Spleen (tissue), 11 donors: ENCODE measurements around the gene OR5H14. TPM values are rescaled to one million over a fixed set of nuclear protein-coding genes. Genes with fewer than 3 reads are reported as not detected.
"Not testable (repeated sequence)": the region's sequence is repeated elsewhere in the genome, so short reads cannot be mapped to it uniquely, and the experiment has no call there.

ENCODE experiments used
- DNase-seq: peaks from one replicate; pipeline ENCODE4 v3.0.0-alpha.2; 2020
- H3K27ac ChIP-seq, 8 donors: fragments of 200-600 bp; sonication (generic) in 7 of 8; 1 replicate in 4 of 8; 2 replicates in 4 of 8; pipeline versions ENCODE4 v1.5.0 to v1.8.0; 2016 to 2021; ENCODE audit warnings: inconsistent platforms in 4 of 8, mild to moderate bottlenecking in 4 of 8, moderate library complexity in 1 of 8
- H3K27me3 ChIP-seq, 7 donors: fragments of 200-600 bp; sonication (generic) in 6 of 7; replicated peaks in 1 of 7; 1 replicate in 4 of 7; 2 replicates in 3 of 7; pipeline versions ENCODE4 v1.5.0 to v1.8.0; 2016 to 2021; ENCODE audit warnings: inconsistent platforms in 3 of 7, mild to moderate bottlenecking in 1 of 7
- H3K36me3 ChIP-seq, 6 donors: fragments of 200-600 bp; sonication (generic) in 5 of 6; 1 replicate in 4 of 6; 2 replicates in 2 of 6; pipeline versions ENCODE4 v1.5.0 to v1.8.0; 2016 to 2021; ENCODE audit warnings: inconsistent platforms in 2 of 6
- H3K4me1 ChIP-seq, 6 donors: fragments of 200-600 bp; sonication (generic) in 5 of 6; 1 replicate in 3 of 6; 2 replicates in 3 of 6; pipeline versions ENCODE4 v1.5.0 to v1.8.0; 2016 to 2021; ENCODE audit warnings: inconsistent platforms in 3 of 6
- H3K4me3 ChIP-seq, 8 donors: fragments of 200-600 bp; sonication (generic) in 7 of 8; 1 replicate in 4 of 8; 2 replicates in 4 of 8; pipeline versions ENCODE4 v1.5.0 to v1.8.0; 2016 to 2021; ENCODE audit warnings: inconsistent platforms in 4 of 8, mild to moderate bottlenecking in 4 of 8, moderate library complexity in 2 of 8
- H3K9me3 ChIP-seq, 8 donors: fragments of 200-600 bp; sonication (generic) in 7 of 8; 1 replicate in 4 of 8; 2 replicates in 4 of 8; pipeline versions ENCODE4 v1.5.0 to v1.8.0; 2016 to 2021; ENCODE audit warnings: inconsistent platforms in 4 of 8
- CTCF ChIP-seq, 11 experiments: fragments of 200-600 bp in 7 of 11; fragments of 450-650 bp in 4 of 11; sonication (generic) in 4 of 11; IDR thresholded peaks in 8 of 11; conservative IDR thresholded peaks in 3 of 11; 1 replicate in 7 of 11; 2 replicates in 4 of 11; pipeline versions ENCODE4 v1.4.0 to v1.8.0; 2016 to 2021; ENCODE audit warnings: antibody characterized with exemption in 11 of 11, inconsistent platforms in 4 of 11, mild to moderate bottlenecking in 1 of 11
- POLR2A ChIP-seq, 3 donors: fragments of 450-650 bp; IDR thresholded peaks; one replicate each; pipeline ENCODE4 v1.5.1; 2017; ENCODE audit warnings: antibody characterized with exemption in 3 of 3, mild to moderate bottlenecking in 1 of 3
- POLR2AphosphoS5 ChIP-seq, 3 donors: sonication (generic); formaldehyde crosslinking; IDR thresholded peaks; one replicate each; pipeline ENCODE4 v1.5.1; 2017; ENCODE audit warnings: antibody characterized with exemption in 3 of 3
- WGBS, 5 donors: extraction: QIAGEN DNeasy Blood & Tissue Kit in 3 of 5; methylation state at CpG; one replicate each; pipeline versions ENCODE4 v1.1.5 to v1.1.7; 2013 to 2018; 5-methylcytosine and 5-hydroxymethylcytosine counted together
- intact Hi-C: fragments of 100-400 bp; cut with DNase I; formaldehyde crosslinking; loops from one replicate; pipeline ENCODE4 v1.15.0; 2023; ENCODE audit warnings: low total_unique reads
- polyA plus RNA-seq, 3 donors: library from polyadenylated mRNA; stranded (reverse); fragments of 200-250 nt; gene quantifications; one replicate each; pipeline ENCODE4 v1.2.1, GENCODE V29; 2013
- total RNA-seq, 7 donors: library from RNA; depleted of rRNA in 3 of 7; stranded (reverse); fragments of >200 nt in 3 of 7; fragmentation: NEBNext Ultra II Directional in 4 of 7; extraction: Animal tissue kit (Norgen Biotek cat#: 25700) in 4 of 7; gene quantifications; one replicate each; pipeline versions ENCODE4 v1.1.0 to v1.2.1, GENCODE V29; 2016 to 2021
- donor health status: healthy with polysubstance abuse.
- donor health status: DM: no; HTN: no; CAD: no; lungs with moderate emphysema.
- donor health status: DM: no; HTN: no; CAD: no.
- donor health status: Bipolar disorder and iron deficiency.
- donor health status: healthy.
- donor health status: DM: no; HTN: no; CAD: no.
- donor health status: DM: yes; HTN: yes; CAD: no.

The OR5H14 gene
- total and polyA plus RNA-seq, 10 donors: not detected

- Histone ChIP-seq H3K27ac (no peak overlapping the region), H3K4me1 (no peaks in the 10 kb centered on the region), H3K4me3 (no peak overlapping the region), H3K27me3 (no peaks in the 10 kb centered on the region), H3K36me3 (no peaks in the 10 kb centered on the region), H3K9me3 (no peaks in the 10 kb centered on the region)
- DNase-seq: no peak
- TF ChIP-seq POLR2AphosphoS5 (IDR thresholded peaks at IDR 0.05): no peak
- TF ChIP-seq POLR2A (IDR thresholded peaks at IDR 0.05): no peak
- TF ChIP-seq CTCF (IDR thresholded peaks at IDR 0.05 in 8 of 11, conservative IDR thresholded peaks at IDR 0.05 in 3 of 11): no peak
- 59 to 75% (median 69%) methylated on average over 3 of the region's 3 CpGs for WGBS, 5 donors
- intact Hi-C loops: no loop called here
Observed at GRCh38 chr3:98136631-98137030, 10.6 kb upstream of the OR5H14 start.

GRCh38 chr3:98137826-98138557, 9.3 kb upstream of the OR5H14 start:
- intact Hi-C loops, H3K27me3 ChIP-seq, H3K4me3 ChIP-seq, H3K9me3 ChIP-seq, H3K27ac ChIP-seq, DNase-seq, H3K36me3 ChIP-seq, H3K4me1 ChIP-seq: not testable (repeated sequence)
- 81 to 87% (median 83%) methylated on average over 23 of the region's 23 CpGs for WGBS, 5 donors

GRCh38 chr3:98140531-98140930, 6.7 kb upstream of the OR5H14 start:
- no peak overlapping the region for H3K4me3 ChIP-seq
- no peak overlapping the region for H3K27ac ChIP-seq
- TF ChIP-seq POLR2A (IDR thresholded peaks at IDR 0.05) (no peak), CTCF (IDR thresholded peaks at IDR 0.05 in 8 of 11, conservative IDR thresholded peaks at IDR 0.05 in 3 of 11) (no peak), POLR2AphosphoS5 (IDR thresholded peaks at IDR 0.05) (no peak)
- no peaks in the 10 kb centered on the region for H3K4me1 ChIP-seq
- H3K9me3 ChIP-seq: no peaks in the 10 kb centered on the region
- no peaks in the 10 kb centered on the region for H3K27me3 ChIP-seq
- no peak for DNase-seq
- intact Hi-C loops: no loop called here
- no peaks in the 10 kb centered on the region for H3K36me3 ChIP-seq

- Histone ChIP-seq H3K4me3 (no peak overlapping the region), H3K27ac (no peak overlapping the region), H3K4me1 (no peaks in the 10 kb centered on the region), H3K27me3 (no peaks in the 10 kb centered on the region), H3K36me3 (no peaks in the 10 kb centered on the region), H3K9me3 (no peaks in the 10 kb centered on the region)
- intact Hi-C loops: no loop called here
- DNase-seq: no peak
- no peak for TF ChIP-seq CTCF (IDR thresholded peaks at IDR 0.05 in 8 of 11, conservative IDR thresholded peaks at IDR 0.05 in 3 of 11)
- 56 to 69% (median 59%) methylated on average over 3 of the region's 3 CpGs for WGBS, 5 donors
Observed at GRCh38 chr3:98148751-98149150, 1.5 kb downstream of the OR5H14 start.

- H3K27ac ChIP-seq, DNase-seq, H3K36me3 ChIP-seq, H3K4me3 ChIP-seq, H3K9me3 ChIP-seq, intact Hi-C loops, H3K4me1 ChIP-seq, H3K27me3 ChIP-seq: not testable (repeated sequence)
- WGBS, 5 donors: 80 to 91% (median 86%) methylated on average over 4 of the region's 4 CpGs
Observed at GRCh38 chr3:98149456-98149855, 2.2 kb downstream of the OR5H14 start.
